Measurements from ENCODE around the gene TYMP.

DNA sequence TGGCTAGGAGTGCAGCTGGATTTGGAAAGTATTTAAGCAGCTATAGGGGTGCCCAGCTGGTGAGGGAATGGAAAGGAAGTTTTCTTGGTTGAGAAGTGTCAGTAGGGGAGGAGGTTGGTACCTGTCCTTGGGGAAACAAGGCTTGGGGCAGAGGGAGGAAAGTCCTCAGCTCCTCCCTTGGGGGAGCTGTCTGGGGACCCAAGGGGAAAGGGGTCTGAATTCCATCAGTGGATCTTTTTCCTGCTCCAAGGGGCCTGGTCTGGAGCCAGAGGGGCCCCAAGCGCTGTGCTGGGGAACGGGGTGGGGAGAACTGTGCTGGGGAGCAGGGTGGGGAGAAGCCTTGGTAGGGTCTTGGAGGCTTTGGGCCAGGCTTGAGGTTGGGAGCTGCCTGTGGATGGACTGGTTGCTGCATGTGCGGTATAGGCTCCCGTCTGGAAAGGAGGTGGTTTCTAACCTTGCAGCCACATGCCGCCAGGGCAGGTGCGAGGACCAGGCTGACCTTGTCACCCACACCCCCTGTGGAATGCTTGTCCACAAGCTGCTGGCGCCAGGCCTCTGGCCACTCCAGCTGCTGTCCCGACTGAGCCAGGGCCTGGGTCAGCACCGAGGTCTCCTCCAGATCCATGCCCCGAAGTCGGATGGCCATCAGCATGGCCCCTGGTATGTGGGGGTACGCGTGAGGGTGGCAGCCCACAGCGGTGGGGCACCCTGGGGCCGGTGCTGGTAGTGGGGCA lies 963 bp downstream of the TYMP start:
- no peak for TF ChIP-seq CTCF (IDR thresholded peaks at IDR 0.05; ENCODE audit: insufficient read depth, low read length, poor library complexity, severe bottlenecking)
- TF ChIP-seq EZH2phosphoT487 (conservative IDR thresholded peaks at IDR 0.05; ENCODE audit: low read length), result no peak
